ENCODE measurements around the gene ARL9.

Gene ARL9

GRCh38 chr4:56465599-56466295, 39.8 kb upstream of the ARL9 start:
- TF ChIP-seq TEAD4 (IDR thresholded peaks at IDR 0.05) = peak; percentile 35; the same call in 1 of the 2 replicates
- no peak for TF ChIP-seq TCF12 (IDR thresholded peaks at IDR 0.05; ENCODE audit: low read depth)

DNA sequence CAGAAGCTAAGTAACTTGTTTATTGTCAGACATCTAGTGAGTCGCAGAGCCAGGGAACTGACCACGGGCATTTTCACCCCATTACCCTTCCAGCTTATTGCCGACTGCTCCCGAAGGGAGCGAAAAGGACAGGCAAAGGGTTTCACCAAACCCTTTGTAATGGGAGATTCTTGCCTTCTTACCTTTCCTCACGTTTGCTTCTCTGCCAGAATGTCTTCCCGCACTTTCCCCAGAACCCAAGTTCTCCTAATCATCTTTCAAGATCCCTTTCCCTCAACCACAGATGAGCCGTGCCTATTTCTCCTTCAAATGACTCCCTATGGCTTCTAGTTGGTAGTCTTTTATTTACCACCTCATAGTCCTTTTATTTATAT, 38.7 kb upstream of the ARL9 start:
- TF ChIP-seq ZBTB7A (IDR thresholded peaks at IDR 0.05; ENCODE audit: low read depth) (no peak), TEAD4 (IDR thresholded peaks at IDR 0.05) (no peak), YY1 (IDR thresholded peaks at IDR 0.05; ENCODE audit: low read depth) (no peak), NFIC (IDR thresholded peaks at IDR 0.05) (no peak)
- TF ChIP-seq, protein P1, sequence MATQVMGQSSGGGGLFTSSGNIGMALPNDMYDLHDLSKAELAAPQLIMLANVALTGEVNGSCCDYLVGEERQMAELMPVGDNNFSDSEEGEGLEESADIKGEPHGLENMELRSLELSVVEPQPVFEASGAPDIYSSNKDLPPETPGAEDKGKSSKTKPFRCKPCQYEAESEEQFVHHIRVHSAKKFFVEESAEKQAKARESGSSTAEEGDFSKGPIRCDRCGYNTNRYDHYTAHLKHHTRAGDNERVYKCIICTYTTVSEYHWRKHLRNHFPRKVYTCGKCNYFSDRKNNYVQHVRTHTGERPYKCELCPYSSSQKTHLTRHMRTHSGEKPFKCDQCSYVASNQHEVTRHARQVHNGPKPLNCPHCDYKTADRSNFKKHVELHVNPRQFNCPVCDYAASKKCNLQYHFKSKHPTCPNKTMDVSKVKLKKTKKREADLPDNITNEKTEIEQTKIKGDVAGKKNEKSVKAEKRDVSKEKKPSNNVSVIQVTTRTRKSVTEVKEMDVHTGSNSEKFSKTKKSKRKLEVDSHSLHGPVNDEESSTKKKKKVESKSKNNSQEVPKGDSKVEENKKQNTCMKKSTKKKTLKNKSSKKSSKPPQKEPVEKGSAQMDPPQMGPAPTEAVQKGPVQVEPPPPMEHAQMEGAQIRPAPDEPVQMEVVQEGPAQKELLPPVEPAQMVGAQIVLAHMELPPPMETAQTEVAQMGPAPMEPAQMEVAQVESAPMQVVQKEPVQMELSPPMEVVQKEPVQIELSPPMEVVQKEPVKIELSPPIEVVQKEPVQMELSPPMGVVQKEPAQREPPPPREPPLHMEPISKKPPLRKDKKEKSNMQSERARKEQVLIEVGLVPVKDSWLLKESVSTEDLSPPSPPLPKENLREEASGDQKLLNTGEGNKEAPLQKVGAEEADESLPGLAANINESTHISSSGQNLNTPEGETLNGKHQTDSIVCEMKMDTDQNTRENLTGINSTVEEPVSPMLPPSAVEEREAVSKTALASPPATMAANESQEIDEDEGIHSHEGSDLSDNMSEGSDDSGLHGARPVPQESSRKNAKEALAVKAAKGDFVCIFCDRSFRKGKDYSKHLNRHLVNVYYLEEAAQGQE (IDR thresholded peaks at IDR 0.05; ENCODE audit: low read depth) = no peak
- TF ChIP-seq, protein P2, sequence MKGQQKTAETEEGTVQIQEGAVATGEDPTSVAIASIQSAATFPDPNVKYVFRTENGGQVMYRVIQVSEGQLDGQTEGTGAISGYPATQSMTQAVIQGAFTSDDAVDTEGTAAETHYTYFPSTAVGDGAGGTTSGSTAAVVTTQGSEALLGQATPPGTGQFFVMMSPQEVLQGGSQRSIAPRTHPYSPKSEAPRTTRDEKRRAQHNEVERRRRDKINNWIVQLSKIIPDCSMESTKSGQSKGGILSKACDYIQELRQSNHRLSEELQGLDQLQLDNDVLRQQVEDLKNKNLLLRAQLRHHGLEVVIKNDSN (IDR thresholded peaks at IDR 0.05) = no peak
- TF ChIP-seq, protein P3, sequence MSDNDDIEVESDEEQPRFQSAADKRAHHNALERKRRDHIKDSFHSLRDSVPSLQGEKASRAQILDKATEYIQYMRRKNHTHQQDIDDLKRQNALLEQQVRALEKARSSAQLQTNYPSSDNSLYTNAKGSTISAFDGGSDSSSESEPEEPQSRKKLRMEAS (IDR thresholded peaks at IDR 0.05) = no peak

GRCh38 chr4:56467284-56468096, 38.1 kb upstream of the ARL9 start, which contains the start of gene SRP72:
Gene SRP72, plus strand, starts transcription at chr4:56467617. Its CDS starts 19 bp downstream, at chr4:56467636.
- TF ChIP-seq TCF12 (IDR thresholded peaks at IDR 0.05; ENCODE audit: low read depth) = peak; percentile 60; the same call in 1 of the 2 replicates
- no peak for TF ChIP-seq FOXM1 (IDR thresholded peaks at IDR 0.05; ENCODE audit: borderline replicate concordance, low read depth)
- TF ChIP-seq TAF1 (IDR thresholded peaks at IDR 0.05; ENCODE audit: low read depth) = peak; percentile 96
- no peak for TF ChIP-seq RAD21 (IDR thresholded peaks at IDR 0.05; ENCODE audit: low read depth)
- TF ChIP-seq, protein P3 (IDR thresholded peaks at IDR 0.05) = peak; percentile 84
- peak; percentile 94 for TF ChIP-seq YY1 (IDR thresholded peaks at IDR 0.05; ENCODE audit: low read depth)
- no peak for TF ChIP-seq EP300 (IDR thresholded peaks at IDR 0.05; ENCODE audit: borderline replicate concordance)
- no peak for TF ChIP-seq CEBPB (IDR thresholded peaks at IDR 0.05)
- TF ChIP-seq, protein P1 (IDR thresholded peaks at IDR 0.05; ENCODE audit: low read depth) = 0 out of 2 replicates have a peak, but pooled peaks have one; percentile 9
- TF ChIP-seq TEAD4 (IDR thresholded peaks at IDR 0.05) = no peak
- peak; percentile 89; the same call in 1 of the 2 replicates for TF ChIP-seq ZBTB7A (IDR thresholded peaks at IDR 0.05; ENCODE audit: low read depth)
- TF ChIP-seq EGR1 (IDR thresholded peaks at IDR 0.05) = no peak

- TF ChIP-seq, protein P2 (IDR thresholded peaks at IDR 0.05) = 0 out of 2 replicates have a peak, but pooled peaks have one; percentile 22
- TF ChIP-seq CREB1 (IDR thresholded peaks at IDR 0.05; ENCODE audit: low read depth) = peak; percentile 17; the same call in 1 of the 2 replicates
- TF ChIP-seq ZBTB7A (IDR thresholded peaks at IDR 0.05; ENCODE audit: low read depth) = no peak
These were observed 37.5 kb upstream of the ARL9 start for GRCh38 chr4:56468097-56468422.

- TF ChIP-seq YY1 (IDR thresholded peaks at IDR 0.05; ENCODE audit: low read depth) = no peak
- TF ChIP-seq EGR1 (IDR thresholded peaks at IDR 0.05) = no peak
- no peak for TF ChIP-seq TEAD4 (IDR thresholded peaks at IDR 0.05)
- TF ChIP-seq ZBTB7A (IDR thresholded peaks at IDR 0.05; ENCODE audit: low read depth) = no peak
- no peak for TF ChIP-seq NFIC (IDR thresholded peaks at IDR 0.05)
- TF ChIP-seq, protein P2 (IDR thresholded peaks at IDR 0.05) = no peak
- TF ChIP-seq, protein P1 (IDR thresholded peaks at IDR 0.05; ENCODE audit: low read depth) = no peak
- no peak for TF ChIP-seq TAF1 (IDR thresholded peaks at IDR 0.05; ENCODE audit: low read depth)
- no peak for TF ChIP-seq TCF12 (IDR thresholded peaks at IDR 0.05; ENCODE audit: low read depth)
- TF ChIP-seq CREB1 (IDR thresholded peaks at IDR 0.05; ENCODE audit: low read depth) = no peak
- TF ChIP-seq FOXM1 (IDR thresholded peaks at IDR 0.05; ENCODE audit: borderline replicate concordance, low read depth) = no peak
- TF ChIP-seq, protein P3 (IDR thresholded peaks at IDR 0.05) = no peak
- TF ChIP-seq RAD21 (IDR thresholded peaks at IDR 0.05; ENCODE audit: low read depth) = no peak
- no peak for TF ChIP-seq EP300 (IDR thresholded peaks at IDR 0.05; ENCODE audit: borderline replicate concordance)
- TF ChIP-seq CEBPB (IDR thresholded peaks at IDR 0.05) = no peak
These were observed 35.9 kb upstream of the ARL9 start for GRCh38 chr4:56469489-56470210.
